HepG2 (cell line): ENCODE data around the gene CCS. TPM values are rescaled to one million over a fixed set of nuclear protein-coding genes. Genes with fewer than 3 reads are reported as not detected.
A peak's percentile ranks its signal among the peaks of the same experiment; 100 is the strongest.

Source experiments
- BATF2 ChIP-seq: sonication (generic); formaldehyde crosslinking; IDR thresholded peaks from 2 replicates; pipeline ENCODE4 v1.8.0; 2022; ENCODE audit warnings: mild to moderate bottlenecking, missing genetic modification reagents, moderate library complexity
- CC2D1A ChIP-seq: sonication (generic); formaldehyde crosslinking; IDR thresholded peaks from 2 replicates; pipeline ENCODE4 v1.8.1; 2023; ENCODE audit warnings: mild to moderate bottlenecking, missing genetic modification reagents
- GATAD2A ChIP-seq: IDR thresholded peaks from 2 replicates; pipeline ENCODE4 v1.6.1; 2016
- JUNB ChIP-seq: sonication (generic); formaldehyde crosslinking; IDR thresholded peaks from 2 replicates; pipeline ENCODE4 v1.8.0; 2022; ENCODE audit warnings: missing genetic modification reagents, mild to moderate bottlenecking, borderline replicate concordance
- LCORL ChIP-seq, 2 experiments: fragments of 450-650 bp in 1 of 2; sonication (generic) in 1 of 2; formaldehyde crosslinking in 1 of 2; IDR thresholded peaks; 2 replicates each; pipeline versions ENCODE4 v1.5.0 to v1.6.1; 2017 to 2020; ENCODE audit warnings: antibody characterized with exemption in 1 of 2, missing genetic modification reagents in 1 of 2
- MIXL1 ChIP-seq: IDR thresholded peaks from 2 replicates; pipeline ENCODE4 v1.6.1; 2016
- NCOA1 ChIP-seq: sonication (generic); formaldehyde crosslinking; IDR thresholded peaks from 2 replicates; pipeline ENCODE4 v1.9.0; 2021; ENCODE audit warnings: missing genetic modification reagents
- NR2C2 ChIP-seq: sonication (generic); formaldehyde crosslinking; IDR thresholded peaks from 2 replicates; pipeline ENCODE4 v1.4.0; 2020; ENCODE audit warnings: missing genetic modification reagents, mild to moderate bottlenecking, moderate library complexity, borderline replicate concordance
- NR2F2 ChIP-seq: IDR thresholded peaks from 2 replicates; pipeline ENCODE4 v1.6.1; 2012; ENCODE audit warnings: low read depth, inconsistent platforms, borderline replicate concordance
- PPARG ChIP-seq: conservative IDR thresholded peaks from 2 replicates; pipeline ENCODE4 v1.6.1; 2016; ENCODE audit warnings: missing biosample characterization, missing genetic modification reagents
- SOX6 ChIP-seq, 2 experiments: fragments of 450-650 bp in 1 of 2; sonication (generic) in 1 of 2; formaldehyde crosslinking in 1 of 2; IDR thresholded peaks; 2 replicates each; pipeline versions ENCODE4 v1.4.0 to v1.6.1; 2017 to 2020; ENCODE audit warnings: antibody characterized with exemption in 1 of 2, mild to moderate bottlenecking in 1 of 2, missing genetic modification reagents in 1 of 2
- SYNCRIP ChIP-seq: fragments of 200-400 bp; formaldehyde crosslinking; IDR thresholded peaks from 2 replicates; pipeline ENCODE4 v1.6.1; 2018; ENCODE audit warnings: mild to moderate bottlenecking, low read depth, low read length; ENCODE audit not compliant: insufficient read depth
- TOPORS ChIP-seq: sonication (generic); formaldehyde crosslinking; IDR thresholded peaks from 2 replicates; pipeline ENCODE4 v1.8.0; 2023; ENCODE audit warnings: mild to moderate bottlenecking, missing genetic modification reagents
- YEATS2 ChIP-seq: sonication (generic); formaldehyde crosslinking; IDR thresholded peaks from 2 replicates; pipeline ENCODE4 v1.4.0; 2020; ENCODE audit warnings: missing genetic modification reagents, borderline replicate concordance
- ZNF264 ChIP-seq: sonication (generic); formaldehyde crosslinking; IDR thresholded peaks from 2 replicates; pipeline ENCODE4 v1.4.0; 2020; ENCODE audit warnings: missing genetic modification reagents
- ZNF577 ChIP-seq: sonication (generic); formaldehyde crosslinking; IDR thresholded peaks from 2 replicates; pipeline ENCODE4 v1.4.0; 2020; ENCODE audit warnings: mild to moderate bottlenecking, low read depth, missing genetic modification reagents, borderline replicate concordance
- ZNF580 ChIP-seq: IDR thresholded peaks from 2 replicates; pipeline ENCODE4 v1.6.1; 2016; ENCODE audit warnings: low read depth, borderline replicate concordance
- ZNF660 ChIP-seq: sonication (generic); formaldehyde crosslinking; IDR thresholded peaks from 2 replicates; pipeline ENCODE4 v1.5.1; 2020; ENCODE audit warnings: mild to moderate bottlenecking, low read depth, missing genetic modification reagents, borderline replicate concordance
- ZNF792 ChIP-seq: IDR thresholded peaks from 2 replicates; pipeline ENCODE4 v1.6.1; 2016
- polyA plus RNA-seq, 8 experiments: library from polyadenylated mRNA; depleted of rRNA in 3 of 8; stranded (reverse) in 7 of 8; unstranded in 1 of 8; fragments of >200 nt; fragmentation: Illumina TruSeq in 4 of 8; extraction: Trizol in 4 of 8; gene quantifications; 2 replicates each; pipeline versions ENCODE4 v1.2.1 to v1.2.3, GENCODE V29; 2011 to 2016; ENCODE audit warnings: low read depth in 4 of 8, missing spikeins in 1 of 8, mixed read lengths in 1 of 8; ENCODE audit not compliant: insufficient read depth in 1 of 8
- total RNA-seq, 5 experiments: library from RNA; depleted of rRNA; stranded (reverse); fragments of >200 nt; fragmentation: Illumina TruSeq; extraction: Trizol; gene quantifications; 2 replicates each; pipeline ENCODE4 v1.2.3, GENCODE V29; 2016; ENCODE audit warnings: low read depth in 1 of 5
- TF ChIP-seq, protein P1 (sequence below): IDR thresholded peaks from 2 replicates; pipeline ENCODE4 v1.6.1; 2018; ENCODE audit warnings: missing genetic modification reagents, mild to moderate bottlenecking, missing compliant biosample characterization
- TF ChIP-seq, protein P2 (sequence below): sonication (generic); formaldehyde crosslinking; IDR thresholded peaks from 2 replicates; pipeline ENCODE4 v1.4.0; 2020; ENCODE audit warnings: missing genetic modification reagents
- TF ChIP-seq, protein P3 (sequence below): sonication (generic); formaldehyde crosslinking; conservative IDR thresholded peaks from 2 replicates; pipeline ENCODE4 v1.8.0; 2022; ENCODE audit warnings: mild to moderate bottlenecking, moderate library complexity, missing genetic modification reagents

CCS gene
- total and polyA plus RNA-seq, 2 of the 13 experiments (the other 11 are each of a cell fraction or from before 2014, with no cell fraction given): 25.4 to 44.6 TPM

DNA sequence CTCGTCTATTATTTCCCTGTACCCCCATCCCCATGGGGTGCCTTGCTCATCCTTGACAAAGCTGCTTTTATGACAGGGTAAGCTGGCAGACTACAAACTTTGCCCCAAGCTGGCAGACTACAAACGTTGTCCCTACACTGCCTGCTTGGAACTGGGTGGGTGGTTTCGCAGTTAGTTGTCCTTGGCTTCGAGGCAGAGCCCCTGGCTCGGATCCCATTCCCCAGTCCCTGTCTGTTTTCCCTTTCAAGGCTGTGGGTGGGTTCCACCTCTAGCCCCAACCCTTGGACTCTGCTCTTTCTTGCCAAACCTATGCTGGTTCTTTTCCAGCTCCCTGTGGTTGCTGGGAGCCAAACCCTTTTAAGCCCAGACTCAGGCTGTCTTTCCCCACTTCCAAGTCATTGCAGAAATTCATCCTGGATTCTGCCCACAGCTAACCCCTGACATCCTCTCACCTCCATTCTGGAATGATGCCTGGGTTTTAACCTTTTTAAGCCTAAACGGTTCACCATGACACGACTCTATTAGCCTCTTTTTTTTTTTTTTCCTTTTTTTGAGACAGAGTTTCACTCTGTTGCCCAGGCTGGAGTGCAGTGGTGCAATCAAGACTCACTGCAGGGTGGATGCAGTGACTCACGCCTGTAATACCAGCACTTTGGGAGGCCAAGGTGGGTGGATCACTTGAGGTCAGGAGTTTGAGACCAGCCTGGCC, 14.3 kb downstream of the CCS start (continued):
- TF ChIP-seq YEATS2 (CRISPR knock-in tag): 0 out of 2 replicates have a peak, but pooled peaks have one; percentile 22
- no peak for TF ChIP-seq LCORL (IDR thresholded peaks at IDR 0.05)
- peak; percentile 72; the same call in 1 of the 2 replicates for TF ChIP-seq LCORL (CRISPR knock-in tag; IDR thresholded peaks at IDR 0.05)
- peak; percentile 74 for TF ChIP-seq GATAD2A (CRISPR knock-in tag)
- TF ChIP-seq SYNCRIP: no peak
- TF ChIP-seq SOX6 (IDR thresholded peaks at IDR 0.05): no peak
- peak; percentile 40 for TF ChIP-seq SOX6 (CRISPR knock-in tag; IDR thresholded peaks at IDR 0.05)
- TF ChIP-seq NCOA1 (CRISPR knock-in tag): no peak
- no peak for TF ChIP-seq JUNB (CRISPR knock-in tag)
- no peak; the same call in 1 of the 2 replicates for TF ChIP-seq NR2C2 (CRISPR knock-in tag)
- TF ChIP-seq, protein P1, sequence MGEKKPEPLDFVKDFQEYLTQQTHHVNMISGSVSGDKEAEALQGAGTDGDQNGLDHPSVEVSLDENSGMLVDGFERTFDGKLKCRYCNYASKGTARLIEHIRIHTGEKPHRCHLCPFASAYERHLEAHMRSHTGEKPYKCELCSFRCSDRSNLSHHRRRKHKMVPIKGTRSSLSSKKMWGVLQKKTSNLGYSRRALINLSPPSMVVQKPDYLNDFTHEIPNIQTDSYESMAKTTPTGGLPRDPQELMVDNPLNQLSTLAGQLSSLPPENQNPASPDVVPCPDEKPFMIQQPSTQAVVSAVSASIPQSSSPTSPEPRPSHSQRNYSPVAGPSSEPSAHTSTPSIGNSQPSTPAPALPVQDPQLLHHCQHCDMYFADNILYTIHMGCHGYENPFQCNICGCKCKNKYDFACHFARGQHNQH (CRISPR knock-in tag): no peak
- TF ChIP-seq, protein P2, sequence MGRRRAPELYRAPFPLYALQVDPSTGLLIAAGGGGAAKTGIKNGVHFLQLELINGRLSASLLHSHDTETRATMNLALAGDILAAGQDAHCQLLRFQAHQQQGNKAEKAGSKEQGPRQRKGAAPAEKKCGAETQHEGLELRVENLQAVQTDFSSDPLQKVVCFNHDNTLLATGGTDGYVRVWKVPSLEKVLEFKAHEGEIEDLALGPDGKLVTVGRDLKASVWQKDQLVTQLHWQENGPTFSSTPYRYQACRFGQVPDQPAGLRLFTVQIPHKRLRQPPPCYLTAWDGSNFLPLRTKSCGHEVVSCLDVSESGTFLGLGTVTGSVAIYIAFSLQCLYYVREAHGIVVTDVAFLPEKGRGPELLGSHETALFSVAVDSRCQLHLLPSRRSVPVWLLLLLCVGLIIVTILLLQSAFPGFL (CRISPR knock-in tag): no peak
- TF ChIP-seq ZNF577 (CRISPR knock-in tag): no peak
- TF ChIP-seq MIXL1: no peak
- no peak for TF ChIP-seq TOPORS (CRISPR knock-in tag)
- no peak for TF ChIP-seq ZNF792 (CRISPR knock-in tag)
- TF ChIP-seq ZNF264 (CRISPR knock-in tag): peak; percentile 43; the same call in 1 of the 2 replicates
- TF ChIP-seq, protein P3, sequence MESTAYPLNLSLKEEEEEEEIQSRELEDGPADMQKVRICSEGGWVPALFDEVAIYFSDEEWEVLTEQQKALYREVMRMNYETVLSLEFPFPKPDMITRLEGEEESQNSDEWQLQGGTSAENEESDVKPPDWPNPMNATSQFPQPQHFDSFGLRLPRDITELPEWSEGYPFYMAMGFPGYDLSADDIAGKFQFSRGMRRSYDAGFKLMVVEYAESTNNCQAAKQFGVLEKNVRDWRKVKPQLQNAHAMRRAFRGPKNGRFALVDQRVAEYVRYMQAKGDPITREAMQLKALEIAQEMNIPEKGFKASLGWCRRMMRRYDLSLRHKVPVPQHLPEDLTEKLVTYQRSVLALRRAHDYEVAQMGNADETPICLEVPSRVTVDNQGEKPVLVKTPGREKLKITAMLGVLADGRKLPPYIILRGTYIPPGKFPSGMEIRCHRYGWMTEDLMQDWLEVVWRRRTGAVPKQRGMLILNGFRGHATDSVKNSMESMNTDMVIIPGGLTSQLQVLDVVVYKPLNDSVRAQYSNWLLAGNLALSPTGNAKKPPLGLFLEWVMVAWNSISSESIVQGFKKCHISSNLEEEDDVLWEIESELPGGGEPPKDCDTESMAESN (CRISPR knock-in tag): no peak
- peak; percentile 46; the same call in 1 of the 2 replicates for TF ChIP-seq ZNF580 (CRISPR knock-in tag)
- no peak for TF ChIP-seq BATF2 (CRISPR knock-in tag)
- no peak for TF ChIP-seq PPARG (CRISPR knock-in tag)
- TF ChIP-seq NR2F2: no peak
- no peak for TF ChIP-seq CC2D1A (CRISPR knock-in tag)
- TF ChIP-seq ZNF660 (CRISPR knock-in tag): no peak
